Medulla oblongata (tissue), 1 donor: ENCODE measurements around the gene RPS19.

ENCODE experiments used
- DNase-seq: peaks from one replicate; pipeline ENCODE4 v3.0.0-alpha.2; 2015; ENCODE audit errors: extremely low spot score

Gene RPS19

GRCh38 chr19:41915021-41915775 is 55.1 kb downstream of the RPS19 start:
- no peak for DNase-seq

DNA sequence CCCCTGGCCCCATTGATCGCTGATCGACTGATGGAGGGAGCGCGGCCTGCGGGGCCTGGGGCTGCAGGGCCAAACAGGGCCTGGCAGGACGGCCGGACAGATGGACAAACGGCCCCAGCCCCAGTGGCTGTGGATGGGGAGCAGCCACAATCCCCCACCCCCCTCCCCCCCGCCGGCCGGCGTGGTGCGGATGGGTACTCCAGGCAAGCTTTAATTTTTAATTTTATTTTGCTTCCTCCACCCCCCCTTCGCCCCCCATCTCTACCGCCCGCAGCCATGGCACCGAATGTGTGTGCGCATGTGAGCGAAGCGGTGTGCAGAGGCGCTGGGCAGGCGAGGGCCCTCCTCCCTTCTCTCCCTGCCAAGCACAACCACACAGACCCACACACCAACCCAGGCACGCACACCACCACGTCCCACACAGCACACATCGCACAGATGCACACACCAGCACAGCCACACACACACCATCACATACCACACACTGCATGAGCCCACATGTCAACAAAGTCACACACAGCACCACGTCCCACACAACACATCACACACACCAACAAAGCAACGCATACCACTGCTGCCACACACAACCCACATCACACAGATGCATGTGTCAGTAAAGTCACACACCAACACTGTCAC is 55.8 kb downstream of the RPS19 start:
- no peak for DNase-seq

DNA sequence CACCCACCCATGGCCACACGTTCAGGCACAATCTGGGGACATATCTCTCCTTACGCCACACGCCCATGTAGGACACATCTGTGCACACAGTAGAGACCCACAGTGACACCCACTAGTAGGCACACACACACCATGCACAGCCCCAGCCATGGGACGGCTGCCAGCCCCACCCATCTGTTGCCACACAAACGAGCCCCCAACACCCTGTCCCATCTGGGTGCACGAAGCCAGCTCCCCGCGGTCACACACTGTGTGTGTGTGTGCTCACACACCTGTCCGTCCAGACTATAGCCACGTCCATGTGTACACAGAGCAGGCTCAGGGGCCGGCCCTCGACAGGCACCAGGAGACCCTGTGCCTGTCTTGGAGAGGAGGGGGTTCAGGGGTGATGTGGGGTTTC is 57.6 kb downstream of the RPS19 start:
- DNase-seq: no peak

DNA sequence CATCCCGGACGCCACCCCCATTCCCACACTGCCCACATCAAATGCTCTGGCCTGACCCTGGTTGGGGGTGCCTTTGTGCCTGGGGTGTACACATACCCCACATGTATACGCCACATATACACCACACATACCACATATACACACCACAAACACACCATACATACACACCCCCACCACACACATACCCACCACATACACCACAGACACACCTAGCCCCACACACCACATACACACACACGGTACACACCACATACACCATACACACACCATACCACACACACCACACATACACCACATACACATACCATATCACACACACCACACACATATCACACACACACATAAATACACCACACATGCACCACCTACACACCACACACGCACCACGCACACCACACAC is 58.0 kb downstream of the RPS19 start:
- no peak for DNase-seq

GRCh38 chr19:41918653-41919244 is 58.7 kb downstream of the RPS19 start:
- no peak for DNase-seq

- DNase-seq: no peak
These were observed 60.1 kb downstream of the RPS19 start for GRCh38 chr19:41919948-41920712.

- no peak for DNase-seq
These were observed 61.0 kb downstream of the RPS19 start for GRCh38 chr19:41920882-41921576.

DNA sequence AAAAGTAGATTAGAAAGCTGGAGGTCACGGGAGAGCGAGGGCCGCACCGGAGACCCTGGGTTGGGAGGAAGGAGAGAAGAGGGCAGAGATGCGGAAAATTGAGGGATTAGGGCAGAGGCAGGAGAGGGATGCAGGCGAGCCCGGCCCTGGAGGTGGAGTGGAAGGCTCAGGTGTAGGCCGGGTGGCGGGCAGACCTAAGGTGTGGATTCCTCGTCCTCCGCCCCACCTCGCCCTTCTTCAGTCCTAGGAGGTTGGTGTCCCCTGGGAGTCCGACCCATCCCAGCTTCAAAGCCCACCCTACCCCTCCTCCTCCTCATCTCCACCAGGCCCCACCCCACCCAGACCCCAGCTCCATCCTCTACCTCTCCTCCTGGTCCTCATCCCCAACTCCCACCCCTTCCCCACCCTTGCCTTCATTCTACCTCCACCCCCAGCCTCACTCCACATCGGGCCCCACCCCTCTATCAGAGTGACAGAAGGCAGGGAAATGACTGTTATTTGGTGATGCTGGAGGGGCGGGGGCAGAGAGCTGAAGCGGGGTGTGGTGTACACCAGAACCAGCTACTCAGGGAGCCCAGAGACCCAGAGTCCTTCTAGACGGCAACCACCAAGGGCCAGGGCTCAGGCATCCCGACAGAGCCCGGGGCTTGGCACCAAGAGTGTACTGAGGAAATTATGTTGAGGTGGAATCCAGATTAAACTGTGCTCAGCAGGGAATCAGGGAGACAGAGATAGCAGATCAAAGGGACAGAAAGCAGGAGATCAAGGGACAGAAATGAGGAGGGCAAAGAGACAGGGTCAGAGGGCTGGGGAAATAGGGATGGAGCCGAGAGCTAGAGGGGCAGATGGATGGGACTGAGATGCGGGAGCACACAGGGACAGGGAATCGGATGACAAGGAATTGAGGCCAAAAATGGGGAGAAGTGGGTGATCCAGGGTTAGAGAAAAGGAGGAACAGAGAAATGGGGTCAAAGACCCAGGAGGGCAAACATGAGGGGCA is 61.8 kb downstream of the RPS19 start:
- DNase-seq: no peak
